Vagina (tissue), 2 donors: ENCODE results near the gene ADPRHL1.

Experiments used
- POLR2A ChIP-seq, 2 donors: fragments of 450-650 bp; IDR thresholded peaks; one replicate each; pipeline ENCODE4 v1.6.1; 2017; ENCODE audit warnings: antibody characterized with exemption in 2 of 2, mild to moderate bottlenecking in 2 of 2, moderate library complexity in 2 of 2
- POLR2AphosphoS5 ChIP-seq, 2 donors: sonication (generic); formaldehyde crosslinking; IDR thresholded peaks; one replicate each; pipeline ENCODE4 v1.9.0; 2017; ENCODE audit warnings: antibody characterized with exemption in 2 of 2, mild to moderate bottlenecking in 2 of 2, low read depth in 1 of 2; ENCODE audit not compliant: insufficient read depth in 1 of 2
- TF ChIP-seq, protein P1 (sequence below), 3 experiments: fragments of 450-650 bp in 2 of 3; fragments of 200-600 bp in 1 of 3; sonication (generic) in 1 of 3; IDR thresholded peaks; one replicate each; pipeline ENCODE4 v1.5.1; 2017 to 2019; ENCODE audit warnings: antibody characterized with exemption in 3 of 3, mild to moderate bottlenecking in 2 of 3, moderate library complexity in 2 of 3

DNA sequence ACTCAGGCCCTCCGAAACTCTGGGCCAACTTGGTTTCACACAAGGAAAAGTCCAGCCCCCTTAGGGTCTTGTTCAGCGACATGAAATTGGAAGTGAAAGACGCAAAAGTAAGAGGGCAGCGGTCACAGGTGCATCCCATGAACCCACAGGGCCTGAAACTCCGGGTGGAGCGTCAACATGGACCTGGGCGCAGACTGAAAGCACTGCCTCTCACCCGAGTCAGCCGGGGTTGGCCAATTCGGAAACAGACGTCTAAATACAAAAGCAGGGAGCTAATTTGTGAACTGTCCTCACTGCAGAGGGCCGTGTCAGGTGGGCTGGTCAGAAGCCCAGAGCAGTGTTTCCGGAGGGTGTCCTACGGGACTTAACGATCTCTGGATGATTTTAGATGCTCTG, 26.7 kb downstream of the ADPRHL1 start:
- TF ChIP-seq POLR2AphosphoS5 (IDR thresholded peaks at IDR 0.05; ENCODE audit: insufficient read depth in 1 of 2, low read depth in 1 of 2): no peak
- TF ChIP-seq POLR2A (IDR thresholded peaks at IDR 0.05): no peak
- TF ChIP-seq, protein P1, sequence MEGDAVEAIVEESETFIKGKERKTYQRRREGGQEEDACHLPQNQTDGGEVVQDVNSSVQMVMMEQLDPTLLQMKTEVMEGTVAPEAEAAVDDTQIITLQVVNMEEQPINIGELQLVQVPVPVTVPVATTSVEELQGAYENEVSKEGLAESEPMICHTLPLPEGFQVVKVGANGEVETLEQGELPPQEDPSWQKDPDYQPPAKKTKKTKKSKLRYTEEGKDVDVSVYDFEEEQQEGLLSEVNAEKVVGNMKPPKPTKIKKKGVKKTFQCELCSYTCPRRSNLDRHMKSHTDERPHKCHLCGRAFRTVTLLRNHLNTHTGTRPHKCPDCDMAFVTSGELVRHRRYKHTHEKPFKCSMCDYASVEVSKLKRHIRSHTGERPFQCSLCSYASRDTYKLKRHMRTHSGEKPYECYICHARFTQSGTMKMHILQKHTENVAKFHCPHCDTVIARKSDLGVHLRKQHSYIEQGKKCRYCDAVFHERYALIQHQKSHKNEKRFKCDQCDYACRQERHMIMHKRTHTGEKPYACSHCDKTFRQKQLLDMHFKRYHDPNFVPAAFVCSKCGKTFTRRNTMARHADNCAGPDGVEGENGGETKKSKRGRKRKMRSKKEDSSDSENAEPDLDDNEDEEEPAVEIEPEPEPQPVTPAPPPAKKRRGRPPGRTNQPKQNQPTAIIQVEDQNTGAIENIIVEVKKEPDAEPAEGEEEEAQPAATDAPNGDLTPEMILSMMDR (IDR thresholded peaks at IDR 0.05): no peak
